ENCODE results near the gene CAV2. TPM values are rescaled to one million over a fixed set of nuclear protein-coding genes. Genes with fewer than 3 reads are reported as not detected.
A peak's percentile ranks its signal among the peaks of the same experiment; 100 is the strongest.

The CAV2 gene
- total and polyA plus RNA-seq, 12 donors = 56.3 to 277 (median 224) TPM

DNA sequence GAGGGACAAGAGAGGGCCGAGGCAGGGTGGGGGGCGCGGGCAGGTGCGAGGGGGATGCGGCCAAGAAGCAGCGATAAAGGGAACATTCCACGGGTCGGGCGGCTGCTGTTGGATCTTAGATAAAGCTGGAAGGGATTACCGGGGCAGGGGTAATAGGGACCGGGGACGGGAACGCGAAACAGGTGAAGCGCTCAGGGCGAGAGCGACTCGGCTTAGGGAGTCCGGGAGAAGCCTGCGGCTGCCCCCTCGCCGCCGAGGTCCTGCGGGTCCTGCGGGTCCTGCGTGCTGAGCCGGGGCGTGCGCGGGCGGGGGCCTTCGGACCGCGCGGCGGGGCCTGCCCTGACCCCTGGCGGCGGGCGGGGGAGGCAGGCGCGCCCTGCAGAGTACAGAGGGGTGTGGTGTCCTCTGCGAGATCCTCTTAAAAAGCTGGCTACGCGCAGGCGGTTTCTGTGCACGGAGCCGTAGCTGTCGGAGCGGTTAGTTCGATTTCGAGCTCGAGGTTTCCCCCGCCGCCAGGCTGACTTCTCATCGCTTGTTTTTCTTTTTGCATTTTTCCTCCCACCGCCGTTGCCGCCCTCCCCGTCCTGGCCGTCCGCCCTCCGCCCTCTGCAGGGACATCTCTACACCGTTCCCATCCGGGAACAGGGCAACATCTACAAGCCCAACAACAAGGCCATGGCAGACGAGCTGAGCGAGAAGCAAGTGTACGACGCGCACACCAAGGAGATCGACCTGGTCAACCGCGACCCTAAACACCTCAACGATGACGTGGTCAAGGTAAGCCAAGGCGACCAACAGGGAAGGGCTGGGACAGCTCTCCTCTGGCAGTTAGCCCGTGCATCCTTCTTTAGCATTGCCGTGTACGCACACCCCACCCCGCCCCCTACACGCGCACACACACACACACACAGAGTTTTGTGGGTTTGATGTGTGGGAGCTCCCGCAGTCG lies 26.6 kb downstream of the CAV2 start:
- intact Hi-C loops (cut with DNase I) = loop anchor here (1.0 to 10.0 kb wide), 17 partner anchors 25 to 269 kb away; no protein-coding TSS in a partner anchor
- no peaks in the 10 kb centered on the region for H3K9me3 ChIP-seq
- peaks cover 0 to 45% (median 0%) of the 10 kb centered on the region in 7 donors for H3K27me3 ChIP-seq
- peak; percentile 82 to 88 for DNase-seq
- H3K4me1 ChIP-seq = peaks cover 2 to 81% (median 57%) of the 10 kb centered on the region in 9 donors
- TF ChIP-seq, protein P1, sequence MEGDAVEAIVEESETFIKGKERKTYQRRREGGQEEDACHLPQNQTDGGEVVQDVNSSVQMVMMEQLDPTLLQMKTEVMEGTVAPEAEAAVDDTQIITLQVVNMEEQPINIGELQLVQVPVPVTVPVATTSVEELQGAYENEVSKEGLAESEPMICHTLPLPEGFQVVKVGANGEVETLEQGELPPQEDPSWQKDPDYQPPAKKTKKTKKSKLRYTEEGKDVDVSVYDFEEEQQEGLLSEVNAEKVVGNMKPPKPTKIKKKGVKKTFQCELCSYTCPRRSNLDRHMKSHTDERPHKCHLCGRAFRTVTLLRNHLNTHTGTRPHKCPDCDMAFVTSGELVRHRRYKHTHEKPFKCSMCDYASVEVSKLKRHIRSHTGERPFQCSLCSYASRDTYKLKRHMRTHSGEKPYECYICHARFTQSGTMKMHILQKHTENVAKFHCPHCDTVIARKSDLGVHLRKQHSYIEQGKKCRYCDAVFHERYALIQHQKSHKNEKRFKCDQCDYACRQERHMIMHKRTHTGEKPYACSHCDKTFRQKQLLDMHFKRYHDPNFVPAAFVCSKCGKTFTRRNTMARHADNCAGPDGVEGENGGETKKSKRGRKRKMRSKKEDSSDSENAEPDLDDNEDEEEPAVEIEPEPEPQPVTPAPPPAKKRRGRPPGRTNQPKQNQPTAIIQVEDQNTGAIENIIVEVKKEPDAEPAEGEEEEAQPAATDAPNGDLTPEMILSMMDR (IDR thresholded peaks at IDR 0.05) = peak; percentile 79 to 95 (median 90)
- H3K4me3 ChIP-seq = peak overlapping the region; percentile 61 to 96 (median 76)
- H3K36me3 ChIP-seq = peaks cover 0 to 49% (median 9%) of the 10 kb centered on the region in 9 donors
- H3K27ac ChIP-seq = peak overlapping the region; percentile 90 to 99 (median 96)
- WGBS, 2 donors = 0 to 1% methylated on average over 81 to 83 of the region's 83 CpGs
- ATAC-seq = peak; percentile 78 to 93 (median 87)

DNA sequence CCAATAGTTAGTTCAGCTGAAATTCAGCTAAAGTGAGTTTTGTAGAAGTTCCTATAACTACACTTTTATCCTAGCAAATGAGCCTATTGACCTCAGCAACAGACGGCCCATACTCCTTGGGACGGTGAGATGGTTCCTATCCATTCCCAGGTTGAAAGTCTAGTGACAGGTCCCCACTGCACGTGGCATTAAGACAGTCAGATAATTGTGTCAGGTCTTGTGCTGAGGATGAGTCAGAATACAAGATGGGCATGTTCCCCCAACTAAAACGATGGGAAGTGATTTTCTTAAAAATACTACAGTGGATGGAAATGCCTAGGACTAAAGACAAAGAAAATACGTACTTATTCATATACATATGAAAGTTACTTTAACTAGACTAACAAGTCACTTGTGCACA lies 27.4 kb downstream of the CAV2 start:
- ATAC-seq = no peak
- Histone ChIP-seq H3K36me3 (peaks cover 0 to 55% (median 9%) of the 10 kb centered on the region in 9 donors), H3K27ac (peak overlapping the region; percentile 90 to 99 (median 96)), H3K9me3 (no peaks in the 10 kb centered on the region), H3K4me3 (peak overlapping the region; percentile 61 to 96 (median 76)), H3K27me3 (peaks cover 0 to 45% (median 0%) of the 10 kb centered on the region in 7 donors), H3K4me1 (peaks cover 2 to 84% (median 58%) of the 10 kb centered on the region in 9 donors)
- DNase-seq = no peak
- WGBS, 2 donors = 13 to 19% methylated on average over 5 of the region's 5 CpGs
- TF ChIP-seq, protein P1 (IDR thresholded peaks at IDR 0.05) = no peak
- intact Hi-C loops (cut with DNase I) = loop anchor here (2.0 to 10.0 kb wide), 14 partner anchors 56 to 270 kb away; no protein-coding TSS in a partner anchor

DNA sequence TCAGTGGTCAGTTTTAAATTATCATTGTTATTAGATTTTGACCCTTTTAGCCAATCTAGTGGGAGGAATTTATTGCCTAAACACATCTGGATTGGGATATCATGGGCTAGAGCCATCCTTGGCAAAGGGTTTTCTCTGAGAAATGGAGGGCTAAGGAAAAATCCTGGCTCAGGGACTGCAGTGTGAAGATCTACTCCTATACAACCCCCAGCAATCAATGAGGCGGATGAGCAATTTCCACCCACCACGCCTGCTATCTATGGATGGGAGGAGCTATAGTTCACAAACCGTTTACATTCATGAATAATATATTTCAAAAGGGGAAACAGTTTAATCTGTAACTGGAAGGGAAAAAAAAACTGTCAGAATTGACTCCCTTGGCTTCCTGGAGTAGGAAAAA lies 28.0 kb downstream of the CAV2 start:
- no peak for ATAC-seq
- 17 to 18% methylated on average over 3 of the region's 3 CpGs for WGBS, 2 donors
- Histone ChIP-seq H3K9me3 (no peaks in the 10 kb centered on the region), H3K4me1 (peaks cover 2 to 84% (median 64%) of the 10 kb centered on the region in 9 donors), H3K27me3 (peaks cover 0 to 40% (median 0%) of the 10 kb centered on the region in 7 donors), H3K4me3 (peak overlapping the region; percentile 61 to 96 (median 76)), H3K36me3 (peaks cover 0 to 61% (median 9%) of the 10 kb centered on the region in 9 donors), H3K27ac (peak overlapping the region; percentile 15 to 99 (median 96))
- DNase-seq = no peak
- TF ChIP-seq, protein P1 (IDR thresholded peaks at IDR 0.05) = no peak
- intact Hi-C loops (cut with DNase I) = loop anchor here (2.0 to 10.0 kb wide), 14 partner anchors 55 to 270 kb away; no protein-coding TSS in a partner anchor

Data from heart right ventricle (tissue), 16 donors.